ENCODE measurements around the gene SREBF1. TPM values are rescaled to one million over a fixed set of nuclear protein-coding genes. Genes with fewer than 3 reads are reported as not detected.

SREBF1 gene
- total and polyA plus RNA-seq, 2 of the 8 experiments (the other 6 are each of a cell fraction or from before 2014, with no cell fraction given): 28.6 to 70.8 TPM

- POLR2A ChIA-PET (ENCODE audit: partially characterized antibody): interaction anchor here (1.0 to 12.1 kb wide), 9 partner anchors 9 to 161 kb away, joined by 3 to 122 read pairs (median 4); partner anchors contain the start of gene SREBF1
- no peak for FAIRE-seq
- no peaks in the 10 kb centered on the region for H3K36me3 ChIP-seq (ENCODE audit: control insufficient read depth in 2 of 4, insufficient read depth in 4 of 4, low read length in 3 of 4)
- TF ChIP-seq CREB1 (IDR thresholded peaks at IDR 0.05) (no peak), YY1 (IDR thresholded peaks at IDR 0.05; ENCODE audit: low read depth, low read length) (no peak), JUND (IDR thresholded peaks at IDR 0.05; ENCODE audit: low read length) (no peak), PHF8 (conservative IDR thresholded peaks at IDR 0.05; ENCODE audit: low read depth, low read length) (no peak), RFX5 (IDR thresholded peaks at IDR 0.05; ENCODE audit: borderline replicate concordance, low read depth, low read length) (no peak), TAF1 (IDR thresholded peaks at IDR 0.05; ENCODE audit: low read depth, low read length) (no peak), TBP (IDR thresholded peaks at IDR 0.05; ENCODE audit: low read depth, low read length) (no peak), TCF12 (IDR thresholded peaks at IDR 0.05; ENCODE audit: low read depth, low read length) (no peak), SIX5 (IDR thresholded peaks at IDR 0.05; ENCODE audit: low read depth, low read length) (no peak), RNF2 (IDR thresholded peaks at IDR 0.05; ENCODE audit: borderline replicate concordance, low read depth, low read length, missing control alignments, poor library complexity, severe bottlenecking) (no peak), CHD1 (IDR thresholded peaks at IDR 0.05; ENCODE audit: low read depth, low read length) (no peak), NANOG (IDR thresholded peaks at IDR 0.05; ENCODE audit: insufficient read depth, low read depth, low read length, poor library complexity, severe bottlenecking) (no peak)
- TF ChIP-seq, protein P1, sequence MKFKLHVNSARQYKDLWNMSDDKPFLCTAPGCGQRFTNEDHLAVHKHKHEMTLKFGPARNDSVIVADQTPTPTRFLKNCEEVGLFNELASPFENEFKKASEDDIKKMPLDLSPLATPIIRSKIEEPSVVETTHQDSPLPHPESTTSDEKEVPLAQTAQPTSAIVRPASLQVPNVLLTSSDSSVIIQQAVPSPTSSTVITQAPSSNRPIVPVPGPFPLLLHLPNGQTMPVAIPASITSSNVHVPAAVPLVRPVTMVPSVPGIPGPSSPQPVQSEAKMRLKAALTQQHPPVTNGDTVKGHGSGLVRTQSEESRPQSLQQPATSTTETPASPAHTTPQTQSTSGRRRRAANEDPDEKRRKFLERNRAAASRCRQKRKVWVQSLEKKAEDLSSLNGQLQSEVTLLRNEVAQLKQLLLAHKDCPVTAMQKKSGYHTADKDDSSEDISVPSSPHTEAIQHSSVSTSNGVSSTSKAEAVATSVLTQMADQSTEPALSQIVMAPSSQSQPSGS (IDR thresholded peaks at IDR 0.05; ENCODE audit: low read length): no peak
These were observed 24.0 kb upstream of the SREBF1 start for GRCh38 chr17:17860766-17861107.

More at GRCh38 chr17:17860766-17861107, 24.0 kb upstream of the SREBF1 start:
- H4K8ac ChIP-seq (ENCODE audit: extremely low read depth, insufficient read depth, low read length): no peak overlapping the region
- H3K4me1 ChIP-seq (replicated peaks in 1 of 4; ENCODE audit: control insufficient read depth in 3 of 4, insufficient read depth in 4 of 4, low read length in 3 of 4): peaks cover 0 to 10% (median 2%) of the 10 kb centered on the region in 4 experiments; a peak in 2 of 7 replicates
- H3K79me1 ChIP-seq (ENCODE audit: low read depth, low read length): no peaks in the 10 kb centered on the region
- no peak overlapping the region for H3K4me2 ChIP-seq (ENCODE audit: insufficient read depth in 1 of 2, low read depth in 2 of 2, low read length in 2 of 2)
- H3K23me2 ChIP-seq (ENCODE audit: low read depth, low read length): no peaks in the 10 kb centered on the region
- H2BK20ac ChIP-seq (ENCODE audit: low read length): peak overlapping the region; percentile 80; the same call in 1 of the 2 replicates
- H2BK15ac ChIP-seq (ENCODE audit: low read length): peak overlapping the region; percentile 36; the same call in 1 of the 2 replicates
- no peak overlapping the region for H3K27ac ChIP-seq (ENCODE audit: low read depth, low read length)
- no peak overlapping the region for H4K5ac ChIP-seq (ENCODE audit: insufficient read length, low read depth, low read length)
- no peak overlapping the region for H3K23ac ChIP-seq (ENCODE audit: insufficient read length)
- H2BK12ac ChIP-seq (ENCODE audit: low read depth, low read length): 0 out of 2 replicates have a peak overlapping the region, but pooled peaks have one; percentile 62
- H3K4ac ChIP-seq (replicated peaks; ENCODE audit: insufficient read length, low read depth, low read length): no peak overlapping the region
- no peaks in the 10 kb centered on the region for H3K27me3 ChIP-seq (replicated peaks in 1 of 4; ENCODE audit: control insufficient read depth in 3 of 4, extremely low read depth in 1 of 4, insufficient read depth in 3 of 4, low read length in 3 of 4)
- peak overlapping the region; percentile 29 for H4K91ac ChIP-seq (replicated peaks; ENCODE audit: insufficient read length, low read length)
- 87% methylated on average over 5 of the region's 5 CpGs; no CpG with 5 or more reads in 1 of the 2 experiments for WGBS, 2 experiments (ENCODE audit: extremely low coverage in 1 of 2, insufficient coverage in 1 of 2, insufficient read length in 1 of 2, insufficient replicate concordance in 2 of 2, low coverage in 1 of 2, low lambda C conversion rate in 2 of 2, missing lambda C conversion rate in 1 of 2)
- no peaks in the 10 kb centered on the region for H4K20me1 ChIP-seq (replicated peaks in 1 of 2; ENCODE audit: control insufficient read depth in 1 of 2, insufficient read depth in 2 of 2, low read length in 2 of 2)
- H3K14ac ChIP-seq (ENCODE audit: insufficient read length): no peak overlapping the region
- no peak overlapping the region for H2BK120ac ChIP-seq (replicated peaks; ENCODE audit: low read depth, low read length)
- no peaks in the 10 kb centered on the region for H3K9me3 ChIP-seq (ENCODE audit: insufficient read depth in 2 of 2, low read depth in 1 of 2, low read length in 1 of 2)
- H3K9ac ChIP-seq (replicated peaks in 1 of 4; ENCODE audit: extremely low read depth in 1 of 4, low read depth in 3 of 4, low read length in 3 of 4): no peak overlapping the region
- no peak for DNase-seq (ENCODE audit: low read depth in 1 of 2, low spot score in 2 of 2)
- H3K56ac ChIP-seq (replicated peaks; ENCODE audit: insufficient read length, low read depth, low read length): no peak overlapping the region
- no peak overlapping the region for H3K18ac ChIP-seq (ENCODE audit: extremely low read depth, low read length)
- H3K4me3 ChIP-seq (ENCODE audit: extremely low read depth in 1 of 4, insufficient read depth in 2 of 4, low read depth in 3 of 4, low read length in 4 of 4): no peak overlapping the region
- no peaks in the 10 kb centered on the region for H3K79me2 ChIP-seq (ENCODE audit: control insufficient read depth in 1 of 2, insufficient read depth in 2 of 2, low read length in 2 of 2)
- no peak overlapping the region for H2AK5ac ChIP-seq (ENCODE audit: low read depth, low read length)
- no peak overlapping the region for H2AFZ ChIP-seq (ENCODE audit: low read length)
- CTCF ChIA-PET (ENCODE audit: partially characterized antibody): interaction anchor here (0.8 to 26.2 kb wide), 35 partner anchors 9 to 219 kb away, joined by 3 to 404 read pairs (median 5); partner anchors contain the start of gene SREBF1
- no peak overlapping the region for H2BK5ac ChIP-seq (ENCODE audit: low read depth, low read length)
